Activated CD8-positive, alpha-beta memory T cell treated with anti-CD3 and anti-CD28 coated beads, Interleukin-2, amount 50 U/mL, for 1 hour (primary cell): Measurements from ENCODE around the gene APBB2.
"Not testable (repeated sequence)": the region's sequence is repeated elsewhere in the genome, so short reads cannot be mapped to it uniquely, and the experiment has no call there.

Experiments
- DNase-seq: peaks from one replicate; pipeline ENCODE4 v3.0.0-alpha.2; 2020; ENCODE audit errors: extremely low read depth

APBB2 gene

GRCh38 chr4:41015016-41015675, 199.2 kb downstream of the APBB2 start:
- no peak for DNase-seq

GRCh38 chr4:41014158-41014557, 200.2 kb downstream of the APBB2 start:
- DNase-seq: no peak

- DNase-seq: no peak
These were observed 200.6 kb downstream of the APBB2 start for GRCh38 chr4:41013746-41014145.

GRCh38 chr4:41012911-41013310, 201.4 kb downstream of the APBB2 start:
- DNase-seq: no peak

- no peak for DNase-seq
These were observed 202.0 kb downstream of the APBB2 start for GRCh38 chr4:41012293-41012692.

- no peak for DNase-seq
These were observed 204.9 kb downstream of the APBB2 start for GRCh38 chr4:41009411-41009810.

GRCh38 chr4:41006141-41006540, 208.2 kb downstream of the APBB2 start:
- no peak for DNase-seq

GRCh38 chr4:41002309-41002708, 212.0 kb downstream of the APBB2 start:
- no peak for DNase-seq

GRCh38 chr4:41000356-41000755, 214.0 kb downstream of the APBB2 start:
- no peak for DNase-seq

- DNase-seq: no peak
These were observed 215.5 kb downstream of the APBB2 start for GRCh38 chr4:40998675-40999358.

- no peak for DNase-seq
These were observed 218.5 kb downstream of the APBB2 start for GRCh38 chr4:40995850-40996249.

- DNase-seq: not testable (repeated sequence)
These were observed 220.0 kb downstream of the APBB2 start for GRCh38 chr4:40994321-40994720.

- not testable (repeated sequence) for DNase-seq
These were observed 221.0 kb downstream of the APBB2 start for GRCh38 chr4:40993296-40993693.

- no peak for DNase-seq
These were observed 221.7 kb downstream of the APBB2 start for GRCh38 chr4:40992472-40993295.

GRCh38 chr4:40991908-40992307, 222.4 kb downstream of the APBB2 start:
- no peak for DNase-seq

GRCh38 chr4:40990899-40991265, 223.5 kb downstream of the APBB2 start:
- DNase-seq: no peak

- DNase-seq: no peak
These were observed 224.0 kb downstream of the APBB2 start for GRCh38 chr4:40990236-40990898.

GRCh38 chr4:40987151-40987550, 227.2 kb downstream of the APBB2 start:
- no peak for DNase-seq

- no peak for DNase-seq
These were observed 228.0 kb downstream of the APBB2 start for GRCh38 chr4:40986375-40986774.

GRCh38 chr4:40984051-40984450, 230.3 kb downstream of the APBB2 start:
- DNase-seq: no peak

GRCh38 chr4:40980318-40980883, 233.9 kb downstream of the APBB2 start:
- DNase-seq: no peak

GRCh38 chr4:40978548-40978947, 235.8 kb downstream of the APBB2 start:
- DNase-seq: no peak
